ENCODE data around the gene SUMF1.
A peak's percentile ranks its signal among the peaks of the same experiment; 100 is the strongest.

Gene SUMF1

DNA sequence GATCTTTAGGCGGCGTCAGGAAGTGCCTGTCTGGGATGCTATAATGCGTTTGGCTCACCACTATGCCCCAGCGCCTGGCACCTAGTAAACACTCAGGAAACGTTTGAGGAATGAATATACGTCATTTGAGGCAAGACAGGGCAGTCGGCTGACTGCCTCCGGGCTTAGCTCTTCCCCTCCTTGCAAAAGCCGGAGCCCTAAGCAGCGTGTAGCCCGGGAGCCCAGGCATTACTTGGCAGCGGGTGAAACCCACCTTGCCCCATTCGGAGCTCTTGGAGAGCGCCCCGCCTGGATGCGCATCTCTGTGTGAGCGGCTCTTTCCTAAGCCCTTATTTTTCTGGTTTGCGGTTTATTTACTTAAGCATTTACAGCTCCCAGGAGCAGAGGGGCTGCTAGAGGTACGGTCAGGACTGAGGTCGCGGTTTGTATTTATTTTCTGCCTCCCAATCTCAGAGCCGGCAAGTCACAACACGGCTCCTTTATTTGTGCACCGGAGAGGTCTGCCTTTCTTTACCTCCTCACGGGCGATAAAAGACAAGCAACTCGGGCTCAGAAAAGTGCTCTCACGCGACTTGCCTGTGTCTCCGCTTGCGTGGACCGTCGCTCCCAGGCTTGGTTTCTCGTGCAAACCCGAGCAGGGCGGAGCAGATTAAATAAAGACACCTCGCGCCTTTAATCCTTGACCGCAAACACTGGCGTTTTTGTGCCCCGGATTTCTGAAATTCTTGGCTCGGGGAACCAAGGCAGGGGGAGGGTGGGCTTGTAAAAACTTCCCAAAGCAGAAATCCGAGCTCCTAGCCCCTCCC, 25.3 kb upstream of the SUMF1 start:
- Histone ChIP-seq H3K27me3 (ENCODE audit: insufficient read depth, low read length, poor library complexity, severe bottlenecking) (no peaks in the 10 kb centered on the region), H3F3A (ENCODE audit: low read depth) (no peaks in the 10 kb centered on the region), H3K4me2 (ENCODE audit: low read depth, low read length, poor library complexity, severe bottlenecking) (peak overlapping the region; percentile 92), H3K79me2 (ENCODE audit: insufficient read depth, low read length) (peaks cover 41% of the 10 kb centered on the region), H3K36me3 (ENCODE audit: insufficient read depth, low read length) (no peaks in the 10 kb centered on the region), H3K4me1 (ENCODE audit: insufficient read depth, low read length, poor library complexity, severe bottlenecking) (peaks cover 38% of the 10 kb centered on the region), H4K20me1 (ENCODE audit: insufficient read depth, low read length, poor library complexity, severe bottlenecking) (no peaks in the 10 kb centered on the region), H3K9me3 (ENCODE audit: insufficient read depth, low read depth, low read length) (no peaks in the 10 kb centered on the region), H2AFZ (ENCODE audit: low read length) (peak overlapping the region; percentile 85), H3K9ac (ENCODE audit: low read depth, low read length, poor library complexity, severe bottlenecking) (peak overlapping the region; percentile 77), H3K9me2 (replicated peaks; ENCODE audit: low read depth, low read length) (no peaks in the 10 kb centered on the region), H3K4me3 (ENCODE audit: low read length, poor library complexity, severe bottlenecking) (peak overlapping the region; percentile 92)
- TF ChIP-seq EZH2phosphoT487 (IDR thresholded peaks at IDR 0.05; ENCODE audit: borderline replicate concordance) = no peak
- TF ChIP-seq, protein P1, sequence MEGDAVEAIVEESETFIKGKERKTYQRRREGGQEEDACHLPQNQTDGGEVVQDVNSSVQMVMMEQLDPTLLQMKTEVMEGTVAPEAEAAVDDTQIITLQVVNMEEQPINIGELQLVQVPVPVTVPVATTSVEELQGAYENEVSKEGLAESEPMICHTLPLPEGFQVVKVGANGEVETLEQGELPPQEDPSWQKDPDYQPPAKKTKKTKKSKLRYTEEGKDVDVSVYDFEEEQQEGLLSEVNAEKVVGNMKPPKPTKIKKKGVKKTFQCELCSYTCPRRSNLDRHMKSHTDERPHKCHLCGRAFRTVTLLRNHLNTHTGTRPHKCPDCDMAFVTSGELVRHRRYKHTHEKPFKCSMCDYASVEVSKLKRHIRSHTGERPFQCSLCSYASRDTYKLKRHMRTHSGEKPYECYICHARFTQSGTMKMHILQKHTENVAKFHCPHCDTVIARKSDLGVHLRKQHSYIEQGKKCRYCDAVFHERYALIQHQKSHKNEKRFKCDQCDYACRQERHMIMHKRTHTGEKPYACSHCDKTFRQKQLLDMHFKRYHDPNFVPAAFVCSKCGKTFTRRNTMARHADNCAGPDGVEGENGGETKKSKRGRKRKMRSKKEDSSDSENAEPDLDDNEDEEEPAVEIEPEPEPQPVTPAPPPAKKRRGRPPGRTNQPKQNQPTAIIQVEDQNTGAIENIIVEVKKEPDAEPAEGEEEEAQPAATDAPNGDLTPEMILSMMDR (conservative IDR thresholded peaks at IDR 0.05; ENCODE audit: low read length) = peak; percentile 14; the same call in 1 of the 2 replicates

DNA sequence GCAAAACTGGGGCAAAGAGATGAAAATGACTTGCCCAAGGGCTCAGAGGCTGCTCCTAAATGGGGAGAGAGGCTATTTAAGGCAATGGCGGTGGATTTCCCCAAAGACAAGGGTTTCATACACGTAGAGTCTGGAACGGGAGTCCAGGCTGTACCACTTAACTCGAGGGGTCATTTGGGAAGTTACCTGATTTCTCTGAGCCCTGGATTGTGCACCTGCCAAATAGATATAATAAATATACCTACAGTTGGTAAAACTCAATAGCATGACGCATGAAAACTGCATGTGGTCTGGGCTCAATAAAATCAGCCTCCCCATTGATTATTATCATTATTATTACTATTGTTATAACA, 24.8 kb upstream of the SUMF1 start:
- H3K9ac ChIP-seq (ENCODE audit: low read depth, low read length, poor library complexity, severe bottlenecking) = peak overlapping the region; percentile 77
- H3F3A ChIP-seq (ENCODE audit: low read depth) = no peaks in the 10 kb centered on the region
- no peaks in the 10 kb centered on the region for H3K36me3 ChIP-seq (ENCODE audit: insufficient read depth, low read length)
- TF ChIP-seq, protein P1 (conservative IDR thresholded peaks at IDR 0.05; ENCODE audit: low read length) = no peak
- TF ChIP-seq EZH2phosphoT487 (IDR thresholded peaks at IDR 0.05; ENCODE audit: borderline replicate concordance) = no peak
- peak overlapping the region; percentile 92 for H3K4me2 ChIP-seq (ENCODE audit: low read depth, low read length, poor library complexity, severe bottlenecking)
- H4K20me1 ChIP-seq (ENCODE audit: insufficient read depth, low read length, poor library complexity, severe bottlenecking) = no peaks in the 10 kb centered on the region
- H3K9me3 ChIP-seq (ENCODE audit: insufficient read depth, low read depth, low read length) = no peaks in the 10 kb centered on the region
- H3K27me3 ChIP-seq (ENCODE audit: insufficient read depth, low read length, poor library complexity, severe bottlenecking) = no peaks in the 10 kb centered on the region
- peak overlapping the region; percentile 92 for H3K4me3 ChIP-seq (ENCODE audit: low read length, poor library complexity, severe bottlenecking)
- H2AFZ ChIP-seq (ENCODE audit: low read length) = 0 out of 2 replicates have a peak overlapping the region, but pooled peaks have one; percentile 85
- H3K9me2 ChIP-seq (replicated peaks; ENCODE audit: low read depth, low read length) = no peaks in the 10 kb centered on the region
- peaks cover 35% of the 10 kb centered on the region for H3K79me2 ChIP-seq (ENCODE audit: insufficient read depth, low read length)
- H3K4me1 ChIP-seq (ENCODE audit: insufficient read depth, low read length, poor library complexity, severe bottlenecking) = peaks cover 32% of the 10 kb centered on the region

DNA sequence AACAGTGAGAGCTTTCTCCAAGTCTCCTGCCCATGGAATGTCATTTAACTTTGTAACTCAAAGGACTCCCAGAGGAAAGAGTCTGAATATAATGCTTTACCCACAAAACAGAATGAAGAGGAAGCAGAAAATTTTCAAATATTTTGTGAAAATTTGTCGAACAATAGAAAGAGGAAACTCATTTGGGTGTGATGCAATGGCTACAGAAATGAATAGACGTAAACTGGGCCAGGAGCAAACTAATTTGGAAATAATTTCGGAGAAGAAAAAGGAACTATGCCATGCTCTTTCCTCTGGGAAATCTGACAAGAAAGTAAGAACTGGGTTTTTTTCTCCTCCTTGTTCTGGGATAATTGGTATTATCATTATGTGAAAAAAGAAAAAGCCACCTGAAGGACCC, 11.2 kb upstream of the SUMF1 start:
- Histone ChIP-seq H3K9ac (ENCODE audit: low read depth, low read length, poor library complexity, severe bottlenecking) (no peak overlapping the region), H3K36me3 (ENCODE audit: insufficient read depth, low read length) (no peaks in the 10 kb centered on the region), H3F3A (ENCODE audit: low read depth) (no peaks in the 10 kb centered on the region), H3K4me2 (ENCODE audit: low read depth, low read length, poor library complexity, severe bottlenecking) (no peak overlapping the region), H3K27me3 (ENCODE audit: insufficient read depth, low read length, poor library complexity, severe bottlenecking) (no peaks in the 10 kb centered on the region), H4K20me1 (ENCODE audit: insufficient read depth, low read length, poor library complexity, severe bottlenecking) (no peaks in the 10 kb centered on the region), H2AFZ (ENCODE audit: low read length) (no peak overlapping the region), H3K9me2 (replicated peaks; ENCODE audit: low read depth, low read length) (no peaks in the 10 kb centered on the region), H3K4me1 (ENCODE audit: insufficient read depth, low read length, poor library complexity, severe bottlenecking) (no peaks in the 10 kb centered on the region), H3K9me3 (ENCODE audit: insufficient read depth, low read depth, low read length) (no peaks in the 10 kb centered on the region), H3K79me2 (ENCODE audit: insufficient read depth, low read length) (no peaks in the 10 kb centered on the region), H3K4me3 (ENCODE audit: low read length, poor library complexity, severe bottlenecking) (no peak overlapping the region)
- no peak for TF ChIP-seq EZH2phosphoT487 (IDR thresholded peaks at IDR 0.05; ENCODE audit: borderline replicate concordance)
- TF ChIP-seq, protein P1 (conservative IDR thresholded peaks at IDR 0.05; ENCODE audit: low read length) = no peak
